Heart right ventricle (tissue), 16 donors: ENCODE results near the gene MYO1D. TPM values are rescaled to one million over a fixed set of nuclear protein-coding genes. Genes with fewer than 3 reads are reported as not detected.
"Not testable (repeated sequence)": the region's sequence is repeated elsewhere in the genome, so short reads cannot be mapped to it uniquely, and the experiment has no call there.

Experiments
- ATAC-seq, 8 donors: fragments of 200-7000 bp; cut with Tn5 transposase; one replicate each; pipeline ENCODE4 v1.9.1; 2020; ENCODE audit warnings: mild to moderate bottlenecking in 8 of 8, moderate library complexity in 8 of 8, moderate number of reproducible peaks in 1 of 8
- DNase-seq, 2 donors: peaks; one replicate each; pipeline ENCODE4 v3.0.0-alpha.2; 2020
- H3K27ac ChIP-seq, 10 donors: fragments of 200-600 bp; sonication (generic) in 2 of 10; one replicate each; pipeline versions ENCODE4 v1.5.0 to v1.8.0; 2020 to 2022; ENCODE audit warnings: mild to moderate bottlenecking in 3 of 10
- H3K27me3 ChIP-seq, 7 donors: fragments of 200-600 bp; one replicate each; pipeline ENCODE4 v1.8.0; 2021 to 2022; ENCODE audit warnings: mild to moderate bottlenecking in 2 of 7
- H3K36me3 ChIP-seq, 9 donors: fragments of 200-600 bp; sonication (generic) in 1 of 9; one replicate each; pipeline versions ENCODE4 v1.5.0 to v1.8.0; 2020 to 2022; ENCODE audit warnings: mild to moderate bottlenecking in 2 of 9
- H3K4me1 ChIP-seq, 9 donors: fragments of 200-600 bp; sonication (generic) in 1 of 9; one replicate each; pipeline versions ENCODE4 v1.5.0 to v1.8.0; 2020 to 2022; ENCODE audit warnings: mild to moderate bottlenecking in 4 of 9
- H3K4me3 ChIP-seq, 10 donors: fragments of 200-600 bp; sonication (generic) in 2 of 10; one replicate each; pipeline versions ENCODE4 v1.5.0 to v1.8.0; 2020 to 2022; ENCODE audit warnings: mild to moderate bottlenecking in 7 of 10, moderate library complexity in 2 of 10
- H3K9me3 ChIP-seq, 11 donors: fragments of 200-600 bp in 10 of 11; sonication (generic) in 2 of 11; one replicate each; pipeline versions ENCODE4 v1.5.0 to v1.8.0; 2013 to 2022; ENCODE audit warnings: mild to moderate bottlenecking in 2 of 11, control low read depth in 1 of 11, moderate library complexity in 1 of 11
- CTCF ChIP-seq, 9 donors: fragments of 200-600 bp; sonication (generic) in 2 of 9; IDR thresholded peaks; one replicate each; pipeline versions ENCODE4 v1.5.0 to v1.8.0; 2021 to 2022; ENCODE audit warnings: antibody characterized with exemption in 9 of 9, mild to moderate bottlenecking in 5 of 9, moderate library complexity in 1 of 9
- WGBS, 2 donors: extraction: QIAGEN DNeasy Blood & Tissue Kit; methylation state at CpG; one replicate each; pipeline ENCODE4 v1.1.7; 2013; ENCODE audit warnings: inconsistent platforms in 1 of 2; 5-methylcytosine and 5-hydroxymethylcytosine counted together
- intact Hi-C, 10 donors: fragments of 100-400 bp; cut with DNase I; formaldehyde crosslinking; loops; one replicate each; pipeline versions ENCODE4 v1.11.1 to v1.14.2; 2022
- polyA plus RNA-seq, 2 donors: library from polyadenylated mRNA; stranded (reverse); fragments of 200-250 nt; gene quantifications; one replicate each; pipeline ENCODE4 v1.2.3, GENCODE V29; 2013
- total RNA-seq, 10 donors: library from RNA; stranded (reverse); fragmentation: NEBNext Ultra II Directional in 3 of 10; extraction: Animal tissue kit (Norgen Biotek cat#: 25700) in 3 of 10; gene quantifications; one replicate each; pipeline versions ENCODE4 v1.2.1 to v1.2.4, GENCODE V29; 2021 to 2023
- donor health status: Arrhythmogenic right ventricular cardiomyopathy.
- donor health status: ischemic (EF 13 %, LVEDD 7.1; RV severe dilation, severe dysfunction).
- donor health status: healthy with polysubstance abuse.
- donor health status: DM: no; HTN: yes; CAD: no.
- donor health status: DM: no; HTN: no; CAD: no.
- donor health status: ischemic (EF 25% LVEDD 6.9; RV normal size, moderate dysfunction).
- donor health status: ischemic (EF 25% LVEDD 5.7; RV mildly dilated, moderate dysfunction).
- donor health status: healthy.
- donor health status: DM: yes; HTN: yes; CAD: no.
- donor health status: Ischemic cardiomyopathy.
- donor health status: ischemic (EF 35%, LVEDD 5.7; RV mildly dilated, moderate dysfunction).
- donor health status: nonischemic (EF 11% LVEDD 7.7; RV severe dilation, severe dysfunction).
- donor health status: DM: yes; HTN: yes; CAD: no.
- donor health status: PGD.
- donor health status: ischemic (EF 29% LVEDD 5.4; RV normal size, mild dysfunction).
- donor health status: nonischemic (EF 23%, LVEDD 6.1; RV moderate dilation, normal function).

The MYO1D gene
- total and polyA plus RNA-seq, 12 donors: 1.9 to 16.4 (median 6.7) TPM

- Histone ChIP-seq H3K4me3 (no peak overlapping the region), H3K27me3 (no peaks in the 10 kb centered on the region), H3K9me3 (peaks cover 0 to 21% (median 3%) of the 10 kb centered on the region in 11 donors), H3K4me1 (peaks cover 0 to 18% (median 6%) of the 10 kb centered on the region in 9 donors), H3K36me3 (peaks cover 0 to 76% (median 9%) of the 10 kb centered on the region in 9 donors), H3K27ac (no peak overlapping the region)
- intact Hi-C loops: loop anchor here in 1 of 10 donors (10.0 kb wide), 1 partner anchor 170 kb away; the partner anchor contains the start of gene CDK5R1
- DNase-seq: no peak
- 82% methylated on average over 3 of the region's 3 CpGs for WGBS, 2 donors
- ATAC-seq: no peak
- no peak for TF ChIP-seq CTCF (IDR thresholded peaks at IDR 0.05)
Observed at GRCh38 chr17:32654324-32654723, 222.6 kb downstream of the MYO1D start.

DNA sequence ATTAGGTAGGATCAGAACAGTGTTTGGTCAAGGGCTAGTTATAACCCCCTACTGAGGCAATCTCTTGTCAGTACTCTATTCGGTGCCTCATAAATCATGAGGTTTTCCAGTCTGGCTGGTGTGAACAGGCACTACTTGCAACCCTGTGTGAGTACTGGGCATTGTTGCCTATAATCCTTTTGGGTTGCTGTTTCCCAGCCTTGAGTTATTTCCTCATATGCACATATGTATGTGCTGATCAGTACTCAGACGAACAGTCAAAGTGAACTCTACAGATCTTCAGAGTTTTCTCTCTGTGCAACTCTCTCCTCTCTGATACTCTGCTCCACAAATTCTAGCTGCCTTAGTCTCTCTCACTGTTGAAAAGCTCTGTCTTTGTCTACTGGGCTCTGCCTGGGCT, 225.8 kb downstream of the MYO1D start:
- DNase-seq (no peak), ATAC-seq (no peak)
- no peaks in the 10 kb centered on the region for H3K4me1 ChIP-seq
- no peak for TF ChIP-seq CTCF (IDR thresholded peaks at IDR 0.05)
- peaks cover 0 to 30% (median 3%) of the 10 kb centered on the region in 11 donors for H3K9me3 ChIP-seq
- H3K27ac ChIP-seq: no peak overlapping the region
- WGBS, 2 donors: 96% methylated on average over 2 of the region's 2 CpGs
- intact Hi-C loops: loop anchor here in 1 of 10 donors (10.0 kb wide), 1 partner anchor 166 kb away; the partner anchor contains the start of gene CDK5R1
- no peak overlapping the region for H3K4me3 ChIP-seq
- H3K27me3 ChIP-seq: no peaks in the 10 kb centered on the region
- peaks cover 0 to 61% (median 9%) of the 10 kb centered on the region in 9 donors for H3K36me3 ChIP-seq

- H3K27me3 ChIP-seq: no peaks in the 10 kb centered on the region
- H3K36me3 ChIP-seq: peaks cover 0 to 50% (median 0%) of the 10 kb centered on the region in 9 donors
- H3K9me3 ChIP-seq: peaks cover 0 to 30% (median 3%) of the 10 kb centered on the region in 11 donors
- DNase-seq (no peak), ATAC-seq (no peak)
- WGBS, 2 donors: 88 to 89% methylated on average over 2 of the region's 2 CpGs
- no peak overlapping the region for H3K4me3 ChIP-seq
- H3K4me1 ChIP-seq: no peaks in the 10 kb centered on the region
- TF ChIP-seq CTCF (IDR thresholded peaks at IDR 0.05): no peak
- intact Hi-C loops: no loop called here
- no peak overlapping the region for H3K27ac ChIP-seq
Observed at GRCh38 chr17:32648450-32648849, 228.5 kb downstream of the MYO1D start.

GRCh38 chr17:32646941-32647340, 230.0 kb downstream of the MYO1D start:
- no peaks in the 10 kb centered on the region for H3K27me3 ChIP-seq
- TF ChIP-seq CTCF (IDR thresholded peaks at IDR 0.05): no peak
- peaks cover 0 to 35% (median 0%) of the 10 kb centered on the region in 9 donors for H3K36me3 ChIP-seq
- H3K4me3 ChIP-seq: no peak overlapping the region
- no peak overlapping the region for H3K27ac ChIP-seq
- ATAC-seq (no peak), DNase-seq (no peak)
- H3K4me1 ChIP-seq: no peaks in the 10 kb centered on the region
- peaks cover 0 to 32% (median 3%) of the 10 kb centered on the region in 11 donors for H3K9me3 ChIP-seq
- 95 to 99% methylated on average over 2 of the region's 2 CpGs for WGBS, 2 donors
- intact Hi-C loops: no loop called here

- ATAC-seq, H3K4me1 ChIP-seq, intact Hi-C loops, H3K27me3 ChIP-seq, H3K4me3 ChIP-seq, DNase-seq, H3K27ac ChIP-seq: not testable (repeated sequence)
- peaks cover 0 to 14% (median 0%) of the 10 kb centered on the region in 11 donors for H3K9me3 ChIP-seq
- H3K36me3 ChIP-seq: peaks cover 0 to 26% (median 0%) of the 10 kb centered on the region in 9 donors
- 93 to 97% methylated on average over 2 of the region's 2 CpGs for WGBS, 2 donors
Observed at GRCh38 chr17:32641514-32641913, 235.4 kb downstream of the MYO1D start.
